AG10803 (cell line): ENCODE results near the gene CYTIP.

Experiments used
- DNase-seq: peaks from one replicate; pipeline ENCODE4 v3.0.0; 2010; ENCODE audit warnings: low read depth
- H3K4me3 ChIP-seq: 2 replicates; pipeline ENCODE4 v1.5.1; 2011; ENCODE audit warnings: mild to moderate bottlenecking, low read length, control low read depth
- TF ChIP-seq, protein P1 (sequence below): conservative IDR thresholded peaks from 2 replicates; pipeline ENCODE4 v1.5.1; 2011; ENCODE audit warnings: mild to moderate bottlenecking, low read length, control low read depth, inconsistent platforms

The CYTIP gene

DNA sequence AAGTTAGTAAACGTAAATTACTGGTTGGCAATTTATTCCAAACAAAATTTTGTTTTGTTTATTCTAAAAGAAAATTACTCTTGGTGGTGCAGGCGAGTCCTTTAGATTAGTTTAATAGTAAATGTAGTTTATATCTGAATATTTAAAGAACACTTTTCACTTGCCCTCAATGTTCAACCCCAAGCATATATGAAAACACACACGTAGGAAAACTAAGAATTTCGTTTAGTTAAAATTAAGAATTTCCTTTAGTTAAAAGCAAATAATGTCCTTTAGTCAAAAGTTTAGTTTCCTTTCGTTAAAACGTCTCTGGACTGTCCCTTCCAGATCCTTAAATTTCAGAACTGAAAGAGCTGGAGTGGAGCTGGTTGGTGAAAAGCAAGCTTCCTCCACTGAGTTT, 19.1 kb upstream of the CYTIP start:
- H3K4me3 ChIP-seq: no peak overlapping the region
- TF ChIP-seq, protein P1, sequence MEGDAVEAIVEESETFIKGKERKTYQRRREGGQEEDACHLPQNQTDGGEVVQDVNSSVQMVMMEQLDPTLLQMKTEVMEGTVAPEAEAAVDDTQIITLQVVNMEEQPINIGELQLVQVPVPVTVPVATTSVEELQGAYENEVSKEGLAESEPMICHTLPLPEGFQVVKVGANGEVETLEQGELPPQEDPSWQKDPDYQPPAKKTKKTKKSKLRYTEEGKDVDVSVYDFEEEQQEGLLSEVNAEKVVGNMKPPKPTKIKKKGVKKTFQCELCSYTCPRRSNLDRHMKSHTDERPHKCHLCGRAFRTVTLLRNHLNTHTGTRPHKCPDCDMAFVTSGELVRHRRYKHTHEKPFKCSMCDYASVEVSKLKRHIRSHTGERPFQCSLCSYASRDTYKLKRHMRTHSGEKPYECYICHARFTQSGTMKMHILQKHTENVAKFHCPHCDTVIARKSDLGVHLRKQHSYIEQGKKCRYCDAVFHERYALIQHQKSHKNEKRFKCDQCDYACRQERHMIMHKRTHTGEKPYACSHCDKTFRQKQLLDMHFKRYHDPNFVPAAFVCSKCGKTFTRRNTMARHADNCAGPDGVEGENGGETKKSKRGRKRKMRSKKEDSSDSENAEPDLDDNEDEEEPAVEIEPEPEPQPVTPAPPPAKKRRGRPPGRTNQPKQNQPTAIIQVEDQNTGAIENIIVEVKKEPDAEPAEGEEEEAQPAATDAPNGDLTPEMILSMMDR: no peak
- no peak for DNase-seq

DNA sequence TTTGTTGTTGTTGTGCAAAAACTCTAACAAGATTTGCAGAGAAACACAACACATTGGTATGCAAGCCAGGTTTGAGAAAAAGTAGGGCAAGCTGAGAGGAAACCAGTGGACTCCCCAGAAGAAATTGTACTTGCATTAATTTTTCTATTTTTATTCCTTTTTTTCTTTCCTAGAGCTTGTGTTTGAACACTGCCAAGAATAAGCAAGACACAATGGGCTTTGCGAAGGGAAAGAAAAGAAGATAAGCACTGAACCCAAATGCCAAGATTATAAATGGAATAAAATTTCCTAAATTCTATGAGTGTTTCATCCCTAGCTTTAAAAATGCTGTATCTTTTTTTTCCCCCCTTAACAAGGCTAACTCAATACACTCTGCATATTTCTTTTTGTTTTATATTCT, 17.0 kb upstream of the CYTIP start:
- DNase-seq: no peak
- TF ChIP-seq, protein P1: no peak
- no peak overlapping the region for H3K4me3 ChIP-seq

DNA sequence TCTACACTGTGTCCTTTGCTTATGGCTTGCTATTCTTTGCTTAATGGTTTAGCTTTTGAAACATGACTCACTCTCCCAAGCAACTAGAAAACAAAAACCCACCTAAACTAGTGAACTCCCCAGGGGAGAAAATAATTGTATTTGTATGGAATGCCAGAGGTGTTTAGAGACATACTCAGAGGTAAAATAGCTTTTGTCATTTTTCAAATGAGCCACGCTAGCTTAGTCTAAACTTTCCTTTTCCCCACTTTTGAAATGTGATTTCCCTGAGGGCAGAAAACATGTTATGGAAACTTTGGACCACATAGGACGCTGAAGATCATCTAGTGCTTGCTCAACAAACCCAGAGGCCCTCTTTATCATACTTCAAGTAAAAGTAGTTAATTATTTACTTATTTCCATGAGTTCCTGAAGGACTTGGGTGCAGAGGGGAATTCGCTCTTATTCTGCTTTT, 16.5 kb upstream of the CYTIP start:
- TF ChIP-seq, protein P1: no peak
- no peak overlapping the region for H3K4me3 ChIP-seq
- DNase-seq: no peak

DNA sequence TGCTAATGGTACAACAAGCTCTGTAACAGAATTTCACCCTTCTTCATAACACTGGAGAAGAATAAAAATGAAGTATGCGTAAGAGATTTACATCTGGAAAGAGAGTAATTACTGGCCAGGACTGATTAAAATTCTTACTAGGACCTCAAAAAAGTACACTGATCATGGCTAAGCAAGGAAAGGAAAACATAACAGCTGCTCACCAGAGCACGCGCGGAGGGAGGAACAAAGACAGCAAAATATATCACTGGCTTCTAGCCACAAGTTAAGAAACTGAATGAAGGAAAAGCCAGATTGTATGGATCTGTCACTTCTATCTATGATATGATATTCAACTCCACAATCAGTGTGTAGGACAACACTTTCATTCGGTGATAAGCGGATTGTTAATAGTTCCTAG, 15.6 kb upstream of the CYTIP start:
- DNase-seq: no peak
- TF ChIP-seq, protein P1: no peak

DNA sequence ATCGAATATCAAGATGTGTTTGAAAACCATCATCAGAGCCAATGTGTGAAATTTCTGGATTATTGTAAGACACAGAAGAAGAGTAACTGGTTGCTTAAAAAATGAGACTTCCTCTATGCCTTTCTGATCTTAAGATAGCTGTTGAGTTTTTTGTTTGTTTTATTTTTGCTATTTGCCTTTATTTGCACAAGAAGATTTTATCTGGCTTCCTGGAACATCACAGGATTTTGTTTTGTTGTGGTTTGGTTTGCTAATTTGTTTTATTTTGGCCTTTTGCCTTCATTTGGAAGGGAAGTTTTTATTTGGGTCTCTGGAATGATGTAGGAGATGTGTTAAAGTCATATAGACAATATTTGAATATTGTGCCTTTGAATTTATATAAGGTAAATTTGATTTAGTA, 3.9 kb upstream of the CYTIP start:
- TF ChIP-seq, protein P1: no peak
- no peak overlapping the region for H3K4me3 ChIP-seq
- DNase-seq: no peak

More for the DNA sequence above, 15.6 kb upstream of the CYTIP start:
- no peak overlapping the region for H3K4me3 ChIP-seq

DNA sequence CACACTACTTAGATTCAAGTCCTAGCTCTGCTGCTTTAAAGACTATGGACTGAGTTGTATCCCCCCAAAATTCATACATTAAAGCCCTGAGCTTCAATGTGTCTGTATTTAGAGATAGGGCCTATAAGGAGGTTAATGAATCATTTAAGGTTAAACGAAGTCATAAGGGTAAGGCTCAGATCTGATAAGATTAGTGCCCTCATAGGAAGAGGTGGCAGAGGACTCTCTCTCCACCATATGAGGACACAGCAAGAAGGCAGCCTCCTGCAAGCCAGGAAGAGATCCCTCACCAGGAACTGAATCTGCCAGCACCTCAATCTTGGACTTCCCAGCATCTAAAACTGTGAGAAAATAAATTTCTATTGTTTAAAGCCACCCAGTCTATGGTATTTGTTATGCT, 3.1 kb upstream of the CYTIP start:
- no peak overlapping the region for H3K4me3 ChIP-seq
- TF ChIP-seq, protein P1: no peak
- no peak for DNase-seq

DNA sequence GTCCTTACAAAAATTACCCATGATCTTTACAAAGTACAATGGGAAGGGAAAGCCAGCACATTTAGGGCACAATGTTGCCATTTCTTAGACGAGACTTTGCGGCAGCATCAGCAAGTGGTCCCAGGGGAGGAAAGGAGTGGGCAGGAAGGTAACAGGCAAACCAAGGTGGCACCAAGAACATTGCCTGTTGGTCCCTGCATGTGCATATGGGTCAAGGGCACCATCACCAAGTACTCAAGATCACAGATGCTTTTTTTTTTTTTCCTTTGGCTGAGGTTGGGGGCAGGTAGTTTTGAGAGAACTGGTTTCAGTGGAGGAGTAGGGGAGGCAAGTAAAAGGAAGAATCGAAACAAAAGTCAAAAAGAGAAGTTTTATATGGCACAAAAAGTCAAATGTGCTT, 752 bp upstream of the CYTIP start:
- TF ChIP-seq, protein P1: no peak
- DNase-seq: no peak
- H3K4me3 ChIP-seq: no peak overlapping the region
